Measurements from ENCODE around the gene LRRFIP1. TPM values are rescaled to one million over a fixed set of nuclear protein-coding genes. Genes with fewer than 3 reads are reported as not detected.

LRRFIP1 gene
- total RNA-seq, 2 donors from 2014 or later = 175 to 225 TPM

GRCh38 chr2:237724811-237725478, 97.6 kb downstream of the LRRFIP1 start:
- Mint-ChIP-seq H3K4me1 (peaks cover 52% of the 10 kb centered on the region), H3K27ac (peak overlapping the region; percentile 49), H3K27me3 (no peaks in the 10 kb centered on the region), H3K36me3 (ENCODE audit: low read depth) (no peaks in the 10 kb centered on the region), H3K4me3 (no peak overlapping the region)
- DNase-seq (no peak), ATAC-seq (no peak)
- H3K9me3 ChIP-seq (ENCODE audit: control insufficient read depth, low read length, poor library complexity, severe bottlenecking) = no peaks in the 10 kb centered on the region

GRCh38 chr2:237725661-237726060, 98.3 kb downstream of the LRRFIP1 start:
- no peaks in the 10 kb centered on the region for H3K9me3 ChIP-seq (ENCODE audit: control insufficient read depth, low read length, poor library complexity, severe bottlenecking)
- Mint-ChIP-seq H3K27ac (peak overlapping the region; percentile 49), H3K36me3 (ENCODE audit: low read depth) (no peaks in the 10 kb centered on the region), H3K4me3 (no peak overlapping the region), H3K4me1 (peaks cover 55% of the 10 kb centered on the region), H3K27me3 (no peaks in the 10 kb centered on the region)
- ATAC-seq (no peak), DNase-seq (no peak)

GRCh38 chr2:237726401-237726830, 99.0 kb downstream of the LRRFIP1 start:
- Mint-ChIP-seq H3K27me3 (no peaks in the 10 kb centered on the region), H3K4me3 (no peak overlapping the region), H3K27ac (peak overlapping the region; percentile 70), H3K36me3 (ENCODE audit: low read depth) (no peaks in the 10 kb centered on the region), H3K4me1 (peaks cover 59% of the 10 kb centered on the region)
- ATAC-seq (no peak), DNase-seq (no peak)
- no peaks in the 10 kb centered on the region for H3K9me3 ChIP-seq (ENCODE audit: control insufficient read depth, low read length, poor library complexity, severe bottlenecking)

- no peak for ATAC-seq
- Mint-ChIP-seq H3K4me3 (peak overlapping the region; percentile 33), H3K27ac (peak overlapping the region; percentile 94), H3K4me1 (peaks cover 62% of the 10 kb centered on the region), H3K27me3 (no peaks in the 10 kb centered on the region), H3K36me3 (ENCODE audit: low read depth) (peaks cover 3% of the 10 kb centered on the region)
- no peaks in the 10 kb centered on the region for H3K9me3 ChIP-seq (ENCODE audit: control insufficient read depth, low read length, poor library complexity, severe bottlenecking)
- no peak for DNase-seq
Observed at GRCh38 chr2:237727363-237727762, 100.0 kb downstream of the LRRFIP1 start.

- H3K4me1 Mint-ChIP-seq = peaks cover 62% of the 10 kb centered on the region
- no peaks in the 10 kb centered on the region for H3K9me3 ChIP-seq (ENCODE audit: control insufficient read depth, low read length, poor library complexity, severe bottlenecking)
- no peaks in the 10 kb centered on the region for H3K27me3 Mint-ChIP-seq
- peak overlapping the region; percentile 94 for H3K27ac Mint-ChIP-seq
- ATAC-seq (no peak), DNase-seq (no peak)
- H3K4me3 Mint-ChIP-seq = peak overlapping the region; percentile 81
- peaks cover 3% of the 10 kb centered on the region for H3K36me3 Mint-ChIP-seq (ENCODE audit: low read depth)
Observed at GRCh38 chr2:237729681-237730475, 102.5 kb downstream of the LRRFIP1 start.

GRCh38 chr2:237731663-237732062, 104.3 kb downstream of the LRRFIP1 start:
- Mint-ChIP-seq H3K36me3 (ENCODE audit: low read depth) (peaks cover 3% of the 10 kb centered on the region), H3K4me3 (peak overlapping the region; percentile 81), H3K27me3 (no peaks in the 10 kb centered on the region)

GRCh38 chr2:237732070-237732469, 104.7 kb downstream of the LRRFIP1 start:
- H3K4me1 Mint-ChIP-seq = peaks cover 59% of the 10 kb centered on the region
- peak overlapping the region; percentile 94 for H3K27ac Mint-ChIP-seq
- ATAC-seq (no peak), DNase-seq (no peak)
- H3K4me3 Mint-ChIP-seq = peak overlapping the region; percentile 81
- no peaks in the 10 kb centered on the region for H3K27me3 Mint-ChIP-seq
- H3K9me3 ChIP-seq (ENCODE audit: control insufficient read depth, low read length, poor library complexity, severe bottlenecking) = no peaks in the 10 kb centered on the region
- H3K36me3 Mint-ChIP-seq (ENCODE audit: low read depth) = peaks cover 3% of the 10 kb centered on the region

More at GRCh38 chr2:237731663-237732062, 104.3 kb downstream of the LRRFIP1 start:
- H3K4me1 Mint-ChIP-seq = peaks cover 59% of the 10 kb centered on the region
- peak overlapping the region; percentile 94 for H3K27ac Mint-ChIP-seq
- H3K9me3 ChIP-seq (ENCODE audit: control insufficient read depth, low read length, poor library complexity, severe bottlenecking) = no peaks in the 10 kb centered on the region
- ATAC-seq (peak; percentile 59), DNase-seq (no peak)

GRCh38 chr2:237732790-237733381, 105.5 kb downstream of the LRRFIP1 start:
- no peaks in the 10 kb centered on the region for H3K9me3 ChIP-seq (ENCODE audit: control insufficient read depth, low read length, poor library complexity, severe bottlenecking)
- peak overlapping the region; percentile 77 for H3K4me3 Mint-ChIP-seq
- H3K27me3 Mint-ChIP-seq = no peaks in the 10 kb centered on the region
- peak overlapping the region; percentile 94 for H3K27ac Mint-ChIP-seq
- ATAC-seq (peak; percentile 35), DNase-seq (no peak)
- H3K36me3 Mint-ChIP-seq (ENCODE audit: low read depth) = peaks cover 4% of the 10 kb centered on the region
- H3K4me1 Mint-ChIP-seq = peaks cover 59% of the 10 kb centered on the region

GRCh38 chr2:237733677-237734300, 106.4 kb downstream of the LRRFIP1 start:
- Mint-ChIP-seq H3K4me1 (peaks cover 58% of the 10 kb centered on the region), H3K27me3 (no peaks in the 10 kb centered on the region), H3K27ac (peak overlapping the region; percentile 94), H3K4me3 (peak overlapping the region; percentile 77), H3K36me3 (ENCODE audit: low read depth) (peaks cover 5% of the 10 kb centered on the region)
- ATAC-seq (no peak), DNase-seq (no peak)
- H3K9me3 ChIP-seq (ENCODE audit: control insufficient read depth, low read length, poor library complexity, severe bottlenecking) = no peaks in the 10 kb centered on the region

- no peak for DNase-seq
- no peaks in the 10 kb centered on the region for H3K27me3 Mint-ChIP-seq
- H3K27ac Mint-ChIP-seq = no peak overlapping the region
- H3K9me3 ChIP-seq (ENCODE audit: control insufficient read depth, low read length, poor library complexity, severe bottlenecking) = no peaks in the 10 kb centered on the region
- no peak for ATAC-seq
- peaks cover 5% of the 10 kb centered on the region for H3K36me3 Mint-ChIP-seq (ENCODE audit: low read depth)
- no peak overlapping the region for H3K4me3 Mint-ChIP-seq
- H3K4me1 Mint-ChIP-seq = peaks cover 53% of the 10 kb centered on the region
Observed at GRCh38 chr2:237734905-237735623, 107.7 kb downstream of the LRRFIP1 start.

GRCh38 chr2:237735798-237736197, 108.4 kb downstream of the LRRFIP1 start:
- Mint-ChIP-seq H3K27ac (peak overlapping the region; percentile 94), H3K4me1 (peaks cover 51% of the 10 kb centered on the region), H3K27me3 (no peaks in the 10 kb centered on the region), H3K36me3 (ENCODE audit: low read depth) (peaks cover 5% of the 10 kb centered on the region), H3K4me3 (no peak overlapping the region)
- H3K9me3 ChIP-seq (ENCODE audit: control insufficient read depth, low read length, poor library complexity, severe bottlenecking) = no peaks in the 10 kb centered on the region
- no peak for DNase-seq
- ATAC-seq = no peak

GRCh38 chr2:237736783-237737182, 109.4 kb downstream of the LRRFIP1 start:
- DNase-seq = no peak
- no peak for ATAC-seq
- H3K9me3 ChIP-seq (ENCODE audit: control insufficient read depth, low read length, poor library complexity, severe bottlenecking) = no peaks in the 10 kb centered on the region
- Mint-ChIP-seq H3K27ac (peak overlapping the region; percentile 94), H3K27me3 (no peaks in the 10 kb centered on the region), H3K36me3 (ENCODE audit: low read depth) (peaks cover 5% of the 10 kb centered on the region), H3K4me1 (peaks cover 47% of the 10 kb centered on the region), H3K4me3 (no peak overlapping the region)

All from T-helper 17 cell (primary cell).